ENCODE measurements around the gene AIMP1.

Gene AIMP1

DNA sequence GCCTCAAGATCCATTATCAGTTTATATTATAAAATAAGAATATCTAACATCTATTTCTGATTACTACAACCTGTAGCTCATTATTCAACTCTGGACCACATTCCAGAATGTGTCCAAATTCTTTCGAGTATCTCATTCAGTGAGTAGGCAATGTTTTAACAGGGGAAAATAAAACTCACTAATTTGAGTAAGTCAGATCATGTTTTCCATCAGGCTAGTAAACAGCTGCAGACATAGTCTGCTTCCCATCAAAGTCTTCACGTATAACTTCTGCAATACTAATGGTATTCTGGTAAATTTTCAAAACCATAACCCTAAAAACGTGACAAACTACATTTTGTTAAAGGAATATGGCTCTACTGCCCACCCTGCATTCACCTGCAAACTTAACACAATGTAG lies 32.1 kb upstream of the AIMP1 start:
- no peak overlapping the region for H3K27ac ChIP-seq (replicated peaks)

DNA sequence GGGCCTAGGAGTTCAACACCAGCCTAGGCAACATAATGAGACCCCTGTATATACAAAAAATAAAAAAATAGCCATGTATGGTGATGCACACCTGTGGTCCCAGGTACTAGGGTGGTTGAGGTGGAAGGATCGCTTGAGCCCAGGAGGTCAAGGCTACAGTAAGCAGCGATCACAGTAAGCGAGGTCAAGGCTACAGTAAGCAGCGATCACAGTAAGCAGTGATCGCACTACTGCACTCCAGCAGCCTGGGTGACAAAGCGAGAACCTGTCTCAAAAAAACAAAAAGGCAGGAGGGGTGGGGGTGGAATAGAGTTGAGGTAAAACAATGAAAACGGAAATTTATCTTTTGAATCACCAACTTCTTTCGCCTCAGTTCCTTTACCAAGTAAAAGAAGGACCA lies 29.7 kb upstream of the AIMP1 start:
- H3K27me3 ChIP-seq (ENCODE audit: insufficient read depth, poor library complexity, severe bottlenecking), result no peaks in the 10 kb centered on the region
- no peak overlapping the region for H3K4me3 ChIP-seq (replicated peaks; ENCODE audit: insufficient read depth, low read length)
- DNase-seq (ENCODE audit: low read depth in 1 of 2, low spot score in 1 of 2), result no peak
- TF ChIP-seq SPI1 (IDR thresholded peaks at IDR 0.05; ENCODE audit: borderline replicate concordance, low read depth), result no peak
- TF ChIP-seq, protein P1, sequence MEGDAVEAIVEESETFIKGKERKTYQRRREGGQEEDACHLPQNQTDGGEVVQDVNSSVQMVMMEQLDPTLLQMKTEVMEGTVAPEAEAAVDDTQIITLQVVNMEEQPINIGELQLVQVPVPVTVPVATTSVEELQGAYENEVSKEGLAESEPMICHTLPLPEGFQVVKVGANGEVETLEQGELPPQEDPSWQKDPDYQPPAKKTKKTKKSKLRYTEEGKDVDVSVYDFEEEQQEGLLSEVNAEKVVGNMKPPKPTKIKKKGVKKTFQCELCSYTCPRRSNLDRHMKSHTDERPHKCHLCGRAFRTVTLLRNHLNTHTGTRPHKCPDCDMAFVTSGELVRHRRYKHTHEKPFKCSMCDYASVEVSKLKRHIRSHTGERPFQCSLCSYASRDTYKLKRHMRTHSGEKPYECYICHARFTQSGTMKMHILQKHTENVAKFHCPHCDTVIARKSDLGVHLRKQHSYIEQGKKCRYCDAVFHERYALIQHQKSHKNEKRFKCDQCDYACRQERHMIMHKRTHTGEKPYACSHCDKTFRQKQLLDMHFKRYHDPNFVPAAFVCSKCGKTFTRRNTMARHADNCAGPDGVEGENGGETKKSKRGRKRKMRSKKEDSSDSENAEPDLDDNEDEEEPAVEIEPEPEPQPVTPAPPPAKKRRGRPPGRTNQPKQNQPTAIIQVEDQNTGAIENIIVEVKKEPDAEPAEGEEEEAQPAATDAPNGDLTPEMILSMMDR (IDR thresholded peaks at IDR 0.05; ENCODE audit: insufficient read depth, low read length), result no peak
- TF ChIP-seq, protein P2, sequence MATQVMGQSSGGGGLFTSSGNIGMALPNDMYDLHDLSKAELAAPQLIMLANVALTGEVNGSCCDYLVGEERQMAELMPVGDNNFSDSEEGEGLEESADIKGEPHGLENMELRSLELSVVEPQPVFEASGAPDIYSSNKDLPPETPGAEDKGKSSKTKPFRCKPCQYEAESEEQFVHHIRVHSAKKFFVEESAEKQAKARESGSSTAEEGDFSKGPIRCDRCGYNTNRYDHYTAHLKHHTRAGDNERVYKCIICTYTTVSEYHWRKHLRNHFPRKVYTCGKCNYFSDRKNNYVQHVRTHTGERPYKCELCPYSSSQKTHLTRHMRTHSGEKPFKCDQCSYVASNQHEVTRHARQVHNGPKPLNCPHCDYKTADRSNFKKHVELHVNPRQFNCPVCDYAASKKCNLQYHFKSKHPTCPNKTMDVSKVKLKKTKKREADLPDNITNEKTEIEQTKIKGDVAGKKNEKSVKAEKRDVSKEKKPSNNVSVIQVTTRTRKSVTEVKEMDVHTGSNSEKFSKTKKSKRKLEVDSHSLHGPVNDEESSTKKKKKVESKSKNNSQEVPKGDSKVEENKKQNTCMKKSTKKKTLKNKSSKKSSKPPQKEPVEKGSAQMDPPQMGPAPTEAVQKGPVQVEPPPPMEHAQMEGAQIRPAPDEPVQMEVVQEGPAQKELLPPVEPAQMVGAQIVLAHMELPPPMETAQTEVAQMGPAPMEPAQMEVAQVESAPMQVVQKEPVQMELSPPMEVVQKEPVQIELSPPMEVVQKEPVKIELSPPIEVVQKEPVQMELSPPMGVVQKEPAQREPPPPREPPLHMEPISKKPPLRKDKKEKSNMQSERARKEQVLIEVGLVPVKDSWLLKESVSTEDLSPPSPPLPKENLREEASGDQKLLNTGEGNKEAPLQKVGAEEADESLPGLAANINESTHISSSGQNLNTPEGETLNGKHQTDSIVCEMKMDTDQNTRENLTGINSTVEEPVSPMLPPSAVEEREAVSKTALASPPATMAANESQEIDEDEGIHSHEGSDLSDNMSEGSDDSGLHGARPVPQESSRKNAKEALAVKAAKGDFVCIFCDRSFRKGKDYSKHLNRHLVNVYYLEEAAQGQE (IDR thresholded peaks at IDR 0.05; ENCODE audit: insufficient replicate concordance, low read depth), result no peak
- no peak for TF ChIP-seq POLR2AphosphoS5 (IDR thresholded peaks at IDR 0.05; ENCODE audit: low read depth)
- no peak for TF ChIP-seq GABPA (IDR thresholded peaks at IDR 0.05; ENCODE audit: low read depth)
- peak overlapping the region; percentile 67; the same call in 1 of the 2 replicates for H3K27ac ChIP-seq (replicated peaks)

More for the DNA sequence above, 32.1 kb upstream of the AIMP1 start:
- TF ChIP-seq GABPA (IDR thresholded peaks at IDR 0.05; ENCODE audit: low read depth) (no peak), SPI1 (IDR thresholded peaks at IDR 0.05; ENCODE audit: borderline replicate concordance, low read depth) (no peak), POLR2AphosphoS5 (IDR thresholded peaks at IDR 0.05; ENCODE audit: low read depth) (no peak)
- TF ChIP-seq, protein P1 (IDR thresholded peaks at IDR 0.05; ENCODE audit: insufficient read depth, low read length), result no peak
- TF ChIP-seq, protein P2 (IDR thresholded peaks at IDR 0.05; ENCODE audit: insufficient replicate concordance, low read depth), result no peak
- no peak overlapping the region for H3K4me3 ChIP-seq (replicated peaks; ENCODE audit: insufficient read depth, low read length)
- no peak for DNase-seq (ENCODE audit: low read depth in 1 of 2, low spot score in 1 of 2)
- H3K27me3 ChIP-seq (ENCODE audit: insufficient read depth, poor library complexity, severe bottlenecking), result no peaks in the 10 kb centered on the region

DNA sequence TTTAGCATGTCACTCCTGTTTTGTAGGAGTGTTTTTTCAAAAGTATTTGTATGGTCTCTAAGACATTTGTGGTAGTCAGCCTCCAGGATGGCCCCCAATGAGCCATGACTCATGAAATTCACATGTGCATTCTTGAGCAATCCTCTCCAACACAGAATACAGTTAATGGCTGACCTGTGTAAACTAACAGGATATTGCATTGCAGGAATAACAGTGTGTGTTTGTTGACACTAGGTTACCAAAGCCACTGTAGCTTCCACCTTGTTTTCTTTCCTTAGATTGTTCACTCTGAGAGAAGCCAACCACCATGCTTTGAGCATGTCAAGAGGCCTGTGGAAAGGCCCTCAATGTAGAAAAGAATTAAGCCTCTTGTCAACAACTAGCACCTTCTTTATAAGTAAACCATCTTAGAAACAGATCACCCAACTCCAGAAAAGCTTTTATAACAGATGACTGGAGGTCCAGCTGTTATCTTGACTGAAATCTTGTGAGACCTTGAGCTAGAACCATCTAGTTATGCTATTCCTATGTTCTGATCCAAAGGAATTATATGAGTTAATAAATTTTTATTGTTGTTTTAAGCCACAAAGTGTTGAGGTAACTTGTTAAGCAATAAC lies 28.9 kb upstream of the AIMP1 start:
- TF ChIP-seq POLR2AphosphoS5 (IDR thresholded peaks at IDR 0.05; ENCODE audit: low read depth) (no peak), GABPA (IDR thresholded peaks at IDR 0.05; ENCODE audit: low read depth) (no peak), SPI1 (IDR thresholded peaks at IDR 0.05; ENCODE audit: borderline replicate concordance, low read depth) (no peak)
- TF ChIP-seq, protein P1 (IDR thresholded peaks at IDR 0.05; ENCODE audit: insufficient read depth, low read length), result no peak
- peak overlapping the region; percentile 67 for H3K27ac ChIP-seq (replicated peaks)
- DNase-seq (ENCODE audit: low read depth in 1 of 2, low spot score in 1 of 2), result peak; percentile 31 to 35
- H3K4me3 ChIP-seq (replicated peaks; ENCODE audit: insufficient read depth, low read length), result no peak overlapping the region
- no peaks in the 10 kb centered on the region for H3K27me3 ChIP-seq (ENCODE audit: insufficient read depth, poor library complexity, severe bottlenecking)

DNA sequence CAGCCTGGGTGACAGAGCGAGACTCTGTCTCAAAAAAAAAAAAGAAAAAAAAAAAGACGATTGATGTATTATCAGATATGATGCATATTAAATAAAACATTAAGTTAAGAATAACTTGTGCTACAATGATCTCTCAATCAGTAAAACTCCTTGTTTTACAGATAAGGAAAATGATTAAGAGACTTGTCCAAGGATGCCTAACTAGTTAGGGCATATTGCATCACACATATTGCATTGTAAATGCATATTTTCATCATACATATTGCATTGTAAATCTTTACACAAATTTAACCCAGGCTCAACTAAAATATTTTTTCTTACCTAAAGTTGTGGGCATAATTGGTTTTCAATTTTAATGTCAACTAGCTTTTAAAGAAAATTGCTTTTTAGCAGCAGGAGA lies 26.6 kb upstream of the AIMP1 start:
- Histone ChIP-seq H3K4me3 (replicated peaks; ENCODE audit: insufficient read depth, low read length) (no peak overlapping the region), H3K27me3 (ENCODE audit: insufficient read depth, poor library complexity, severe bottlenecking) (no peaks in the 10 kb centered on the region), H3K27ac (replicated peaks) (no peak overlapping the region)
- TF ChIP-seq GABPA (IDR thresholded peaks at IDR 0.05; ENCODE audit: low read depth) (no peak), SPI1 (IDR thresholded peaks at IDR 0.05; ENCODE audit: borderline replicate concordance, low read depth) (no peak), POLR2AphosphoS5 (IDR thresholded peaks at IDR 0.05; ENCODE audit: low read depth) (no peak)
- TF ChIP-seq, protein P2 (IDR thresholded peaks at IDR 0.05; ENCODE audit: insufficient replicate concordance, low read depth), result no peak
- TF ChIP-seq, protein P1 (IDR thresholded peaks at IDR 0.05; ENCODE audit: insufficient read depth, low read length), result no peak
- no peak for DNase-seq (ENCODE audit: low read depth in 1 of 2, low spot score in 1 of 2)
